HepG2 (cell line): Measurements from ENCODE around the gene MOB3C. TPM values are rescaled to one million over a fixed set of nuclear protein-coding genes. Genes with fewer than 3 reads are reported as not detected.

ENCODE experiments used
- BRD4 ChIP-seq: sonication (generic); formaldehyde crosslinking; IDR thresholded peaks from 2 replicates; pipeline ENCODE4 v1.4.0; 2020; ENCODE audit warnings: missing genetic modification reagents
- GFI1 ChIP-seq: sonication (generic); formaldehyde crosslinking; IDR thresholded peaks from 2 replicates; pipeline ENCODE4 v1.5.0; 2020; ENCODE audit warnings: missing genetic modification reagents, mild to moderate bottlenecking, borderline replicate concordance
- HMG20A ChIP-seq: IDR thresholded peaks from 2 replicates; pipeline ENCODE4 v1.6.1; 2016; ENCODE audit warnings: borderline replicate concordance
- MATR3 ChIP-seq: sonication (generic); formaldehyde crosslinking; IDR thresholded peaks from 2 replicates; pipeline ENCODE4 v1.4.0; 2020; ENCODE audit warnings: missing genetic modification reagents
- MIXL1 ChIP-seq: IDR thresholded peaks from 2 replicates; pipeline ENCODE4 v1.6.1; 2016
- MXD4 ChIP-seq: IDR thresholded peaks from 2 replicates; pipeline ENCODE4 v1.6.1; 2016; ENCODE audit warnings: mild to moderate bottlenecking, missing biosample characterization, missing genetic modification reagents
- NBN ChIP-seq: fragments of 450-650 bp; conservative IDR thresholded peaks from 2 replicates; pipeline ENCODE4 v1.6.1; 2017
- NCOA5 ChIP-seq: sonication (generic); formaldehyde crosslinking; IDR thresholded peaks from 2 replicates; pipeline ENCODE4 v1.4.0; 2020; ENCODE audit warnings: missing genetic modification reagents
- NFKB2 ChIP-seq: sonication (generic); formaldehyde crosslinking; IDR thresholded peaks from 2 replicates; pipeline ENCODE4 v1.4.0; 2020; ENCODE audit warnings: missing genetic modification reagents, borderline replicate concordance
- PAX8 ChIP-seq: sonication (generic); formaldehyde crosslinking; IDR thresholded peaks from 2 replicates; pipeline ENCODE4 v1.8.0; 2022; ENCODE audit warnings: mild to moderate bottlenecking, missing genetic modification reagents, borderline replicate concordance
- POLR2A ChIP-seq, 2 experiments: IDR thresholded peaks; 2 replicates each; pipeline ENCODE4 v1.6.1; 2011; ENCODE audit warnings: low read depth in 2 of 2, low read length in 2 of 2, mild to moderate bottlenecking in 1 of 2, moderate library complexity in 1 of 2; ENCODE audit not compliant: insufficient read depth in 1 of 2
- REPIN1 ChIP-seq: sonication (generic); formaldehyde crosslinking; IDR thresholded peaks from 2 replicates; pipeline ENCODE4 v1.8.0; 2022; ENCODE audit warnings: missing genetic modification reagents, low read depth, mild to moderate bottlenecking, borderline replicate concordance
- SALL1 ChIP-seq: sonication (generic); formaldehyde crosslinking; IDR thresholded peaks from 2 replicates; pipeline ENCODE4 v1.8.0; 2022; ENCODE audit warnings: mild to moderate bottlenecking, missing genetic modification reagents
- SATB2 ChIP-seq: sonication (generic); formaldehyde crosslinking; IDR thresholded peaks from 2 replicates; pipeline ENCODE4 v1.5.0; 2020; ENCODE audit warnings: missing genetic modification reagents
- SMAD9 ChIP-seq: sonication (generic); formaldehyde crosslinking; IDR thresholded peaks from 2 replicates; pipeline ENCODE4 v1.5.1; 2020; ENCODE audit warnings: mild to moderate bottlenecking, missing genetic modification reagents
- SNAI1 ChIP-seq: sonication (generic); formaldehyde crosslinking; IDR thresholded peaks from 2 replicates; pipeline ENCODE4 v1.5.0; 2020; ENCODE audit warnings: mild to moderate bottlenecking, missing genetic modification reagents, borderline replicate concordance
- TBX2 ChIP-seq: sonication (generic); formaldehyde crosslinking; IDR thresholded peaks from 2 replicates; pipeline ENCODE4 v1.5.0; 2020; ENCODE audit warnings: missing genetic modification reagents, mild to moderate bottlenecking, borderline replicate concordance
- ZFY ChIP-seq: sonication (generic); formaldehyde crosslinking; IDR thresholded peaks from 2 replicates; pipeline ENCODE4 v1.4.0; 2020; ENCODE audit warnings: missing genetic modification reagents
- ZNF619 ChIP-seq: sonication (generic); formaldehyde crosslinking; IDR thresholded peaks from 2 replicates; pipeline ENCODE4 v1.4.0; 2020; ENCODE audit warnings: mild to moderate bottlenecking, missing genetic modification reagents
- polyA plus RNA-seq, 8 experiments: library from polyadenylated mRNA; depleted of rRNA in 3 of 8; stranded (reverse) in 7 of 8; unstranded in 1 of 8; fragments of >200 nt; fragmentation: Illumina TruSeq in 4 of 8; extraction: Trizol in 4 of 8; gene quantifications; 2 replicates each; pipeline versions ENCODE4 v1.2.1 to v1.2.3, GENCODE V29; 2011 to 2016; ENCODE audit warnings: low read depth in 4 of 8, missing spikeins in 1 of 8, mixed read lengths in 1 of 8; ENCODE audit not compliant: insufficient read depth in 1 of 8
- total RNA-seq, 5 experiments: library from RNA; depleted of rRNA; stranded (reverse); fragments of >200 nt; fragmentation: Illumina TruSeq; extraction: Trizol; gene quantifications; 2 replicates each; pipeline ENCODE4 v1.2.3, GENCODE V29; 2016; ENCODE audit warnings: low read depth in 1 of 5
- TF ChIP-seq, protein P1 (sequence below): sonication (generic); formaldehyde crosslinking; IDR thresholded peaks from 2 replicates; pipeline ENCODE4 v1.5.0; 2020; ENCODE audit warnings: missing genetic modification reagents, mild to moderate bottlenecking, borderline replicate concordance
- TF ChIP-seq, protein P2 (sequence below): sonication (generic); formaldehyde crosslinking; IDR thresholded peaks from 2 replicates; pipeline ENCODE4 v1.8.0; 2022; ENCODE audit warnings: mild to moderate bottlenecking, missing genetic modification reagents; ENCODE audit not compliant: insufficient replicate concordance
- TF ChIP-seq, protein P3 (sequence below): IDR thresholded peaks from 2 replicates; pipeline ENCODE4 v1.6.1; 2018; ENCODE audit warnings: missing genetic modification reagents
- TF ChIP-seq, protein P4 (sequence below): sonication (generic); formaldehyde crosslinking; IDR thresholded peaks from 2 replicates; pipeline ENCODE4 v1.5.0; 2020; ENCODE audit warnings: mild to moderate bottlenecking, missing genetic modification reagents, borderline replicate concordance

Gene MOB3C
- total and polyA plus RNA-seq, 2 of the 13 experiments (the other 11 are each of a cell fraction or from before 2014, with no cell fraction given), result 3.5 to 4.1 TPM

DNA sequence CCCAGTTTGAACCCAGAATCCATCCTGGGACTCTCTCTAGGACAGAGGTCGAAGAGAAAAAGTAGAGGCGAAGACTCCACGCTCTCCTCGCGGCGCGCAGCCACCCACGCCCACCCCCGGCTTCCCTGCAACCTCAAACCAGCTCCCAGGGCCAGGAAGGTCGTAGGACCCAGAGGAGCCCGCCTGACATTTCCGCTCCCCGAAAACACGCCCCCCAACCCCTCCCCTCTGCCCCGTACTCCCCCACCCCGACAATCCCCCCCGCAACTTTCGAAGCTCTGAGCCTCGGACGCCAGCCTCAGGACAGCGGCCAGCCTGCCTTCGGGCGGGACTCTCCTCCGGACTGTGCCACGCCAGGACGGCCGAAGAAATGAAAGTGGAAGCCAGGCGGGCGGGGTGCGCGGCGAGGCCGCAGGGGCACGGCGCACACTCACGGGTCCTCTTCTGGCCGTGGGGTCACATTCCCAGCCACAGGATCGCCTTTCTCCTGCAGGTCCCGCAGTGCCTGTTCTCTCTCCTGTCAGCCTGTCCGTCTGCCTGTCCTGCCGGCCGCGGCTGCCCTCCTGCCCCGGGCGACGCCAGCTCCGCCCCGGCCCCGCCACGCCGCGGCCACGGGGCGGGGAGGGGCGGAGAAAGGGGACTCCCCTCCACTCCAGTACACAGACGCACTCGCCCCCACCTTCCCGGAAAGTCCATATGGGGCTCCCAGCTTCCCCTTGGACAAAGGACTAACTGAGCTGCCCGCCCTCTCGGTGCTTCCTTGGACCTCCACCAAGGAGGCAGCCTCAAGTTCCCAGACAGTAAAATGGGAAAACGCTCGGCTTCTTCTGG, at the start of gene MOB3C (continued):
- TF ChIP-seq SALL1 (CRISPR knock-in tag), result peak; percentile 49; the same call in 1 of the 2 replicates
- TF ChIP-seq MIXL1, result no peak
- no peak for TF ChIP-seq HMG20A (CRISPR knock-in tag)
- no peak for TF ChIP-seq SMAD9 (CRISPR knock-in tag)
- no peak for TF ChIP-seq MXD4
- TF ChIP-seq GFI1, result no peak
- no peak for TF ChIP-seq NCOA5
- TF ChIP-seq, protein P1, sequence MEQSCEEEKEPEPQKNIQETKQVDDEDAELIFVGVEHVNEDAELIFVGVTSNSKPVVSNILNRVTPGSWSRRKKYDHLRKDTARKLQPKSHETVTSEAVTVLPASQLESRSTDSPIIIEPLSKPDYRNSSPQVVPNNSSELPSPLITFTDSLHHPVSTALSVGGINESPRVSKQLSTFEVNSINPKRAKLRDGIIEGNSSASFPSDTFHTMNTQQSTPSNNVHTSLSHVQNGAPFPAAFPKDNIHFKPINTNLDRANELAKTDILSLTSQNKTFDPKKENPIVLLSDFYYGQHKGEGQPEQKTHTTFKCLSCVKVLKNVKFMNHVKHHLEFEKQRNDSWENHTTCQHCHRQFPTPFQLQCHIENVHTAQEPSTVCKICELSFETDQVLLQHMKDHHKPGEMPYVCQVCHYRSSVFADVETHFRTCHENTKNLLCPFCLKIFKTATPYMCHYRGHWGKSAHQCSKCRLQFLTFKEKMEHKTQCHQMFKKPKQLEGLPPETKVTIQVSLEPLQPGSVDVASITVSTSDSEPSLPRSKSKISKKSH (CRISPR knock-in tag), result no peak
- TF ChIP-seq, protein P2, sequence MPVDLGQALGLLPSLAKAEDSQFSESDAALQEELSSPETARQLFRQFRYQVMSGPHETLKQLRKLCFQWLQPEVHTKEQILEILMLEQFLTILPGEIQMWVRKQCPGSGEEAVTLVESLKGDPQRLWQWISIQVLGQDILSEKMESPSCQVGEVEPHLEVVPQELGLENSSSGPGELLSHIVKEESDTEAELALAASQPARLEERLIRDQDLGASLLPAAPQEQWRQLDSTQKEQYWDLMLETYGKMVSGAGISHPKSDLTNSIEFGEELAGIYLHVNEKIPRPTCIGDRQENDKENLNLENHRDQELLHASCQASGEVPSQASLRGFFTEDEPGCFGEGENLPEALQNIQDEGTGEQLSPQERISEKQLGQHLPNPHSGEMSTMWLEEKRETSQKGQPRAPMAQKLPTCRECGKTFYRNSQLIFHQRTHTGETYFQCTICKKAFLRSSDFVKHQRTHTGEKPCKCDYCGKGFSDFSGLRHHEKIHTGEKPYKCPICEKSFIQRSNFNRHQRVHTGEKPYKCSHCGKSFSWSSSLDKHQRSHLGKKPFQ (CRISPR knock-in tag), result no peak
- TF ChIP-seq, protein P3, sequence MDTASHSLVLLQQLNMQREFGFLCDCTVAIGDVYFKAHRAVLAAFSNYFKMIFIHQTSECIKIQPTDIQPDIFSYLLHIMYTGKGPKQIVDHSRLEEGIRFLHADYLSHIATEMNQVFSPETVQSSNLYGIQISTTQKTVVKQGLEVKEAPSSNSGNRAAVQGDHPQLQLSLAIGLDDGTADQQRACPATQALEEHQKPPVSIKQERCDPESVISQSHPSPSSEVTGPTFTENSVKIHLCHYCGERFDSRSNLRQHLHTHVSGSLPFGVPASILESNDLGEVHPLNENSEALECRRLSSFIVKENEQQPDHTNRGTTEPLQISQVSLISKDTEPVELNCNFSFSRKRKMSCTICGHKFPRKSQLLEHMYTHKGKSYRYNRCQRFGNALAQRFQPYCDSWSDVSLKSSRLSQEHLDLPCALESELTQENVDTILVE (CRISPR knock-in tag), result peak; percentile 27; the same call in 1 of the 2 replicates
- no peak for TF ChIP-seq BRD4 (CRISPR knock-in tag)
- no peak for TF ChIP-seq NBN
- peak; percentile 14; the same call in 1 of the 2 replicates for TF ChIP-seq TBX2 (CRISPR knock-in tag)
- peak; percentile 41 to 60; a peak in 2 of 4 replicates for TF ChIP-seq POLR2A (IDR thresholded peaks at IDR 0.05; ENCODE audit: insufficient read depth in 1 of 2, low read depth in 2 of 2, low read length in 2 of 2)
- TF ChIP-seq SNAI1 (CRISPR knock-in tag), result no peak
- TF ChIP-seq PAX8 (CRISPR knock-in tag), result no peak
- TF ChIP-seq SATB2 (CRISPR knock-in tag), result no peak
- TF ChIP-seq, protein P4, sequence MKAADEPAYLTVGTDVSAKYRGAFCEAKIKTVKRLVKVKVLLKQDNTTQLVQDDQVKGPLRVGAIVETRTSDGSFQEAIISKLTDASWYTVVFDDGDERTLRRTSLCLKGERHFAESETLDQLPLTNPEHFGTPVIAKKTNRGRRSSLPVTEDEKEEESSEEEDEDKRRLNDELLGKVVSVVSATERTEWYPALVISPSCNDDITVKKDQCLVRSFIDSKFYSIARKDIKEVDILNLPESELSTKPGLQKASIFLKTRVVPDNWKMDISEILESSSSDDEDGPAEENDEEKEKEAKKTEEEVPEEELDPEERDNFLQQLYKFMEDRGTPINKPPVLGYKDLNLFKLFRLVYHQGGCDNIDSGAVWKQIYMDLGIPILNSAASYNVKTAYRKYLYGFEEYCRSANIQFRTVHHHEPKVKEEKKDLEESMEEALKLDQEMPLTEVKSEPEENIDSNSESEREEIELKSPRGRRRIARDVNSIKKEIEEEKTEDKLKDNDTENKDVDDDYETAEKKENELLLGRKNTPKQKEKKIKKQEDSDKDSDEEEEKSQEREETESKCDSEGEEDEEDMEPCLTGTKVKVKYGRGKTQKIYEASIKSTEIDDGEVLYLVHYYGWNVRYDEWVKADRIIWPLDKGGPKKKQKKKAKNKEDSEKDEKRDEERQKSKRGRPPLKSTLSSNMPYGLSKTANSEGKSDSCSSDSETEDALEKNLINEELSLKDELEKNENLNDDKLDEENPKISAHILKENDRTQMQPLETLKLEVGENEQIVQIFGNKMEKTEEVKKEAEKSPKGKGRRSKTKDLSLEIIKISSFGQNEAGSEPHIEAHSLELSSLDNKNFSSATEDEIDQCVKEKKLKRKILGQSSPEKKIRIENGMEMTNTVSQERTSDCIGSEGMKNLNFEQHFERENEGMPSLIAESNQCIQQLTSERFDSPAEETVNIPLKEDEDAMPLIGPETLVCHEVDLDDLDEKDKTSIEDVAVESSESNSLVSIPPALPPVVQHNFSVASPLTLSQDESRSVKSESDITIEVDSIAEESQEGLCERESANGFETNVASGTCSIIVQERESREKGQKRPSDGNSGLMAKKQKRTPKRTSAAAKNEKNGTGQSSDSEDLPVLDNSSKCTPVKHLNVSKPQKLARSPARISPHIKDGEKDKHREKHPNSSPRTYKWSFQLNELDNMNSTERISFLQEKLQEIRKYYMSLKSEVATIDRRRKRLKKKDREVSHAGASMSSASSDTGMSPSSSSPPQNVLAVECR (CRISPR knock-in tag), result peak; percentile 70; the same call in 1 of the 2 replicates
- TF ChIP-seq REPIN1 (CRISPR knock-in tag), result peak; percentile 5; the same call in 1 of the 2 replicates
- peak; percentile 57 for TF ChIP-seq ZFY
- no peak for TF ChIP-seq MATR3 (CRISPR knock-in tag)
- no peak for TF ChIP-seq ZNF619 (CRISPR knock-in tag)
- TF ChIP-seq NFKB2 (CRISPR knock-in tag), result no peak
